HG03571 (cell line): Measurements from ENCODE around the gene PRPF8.

Experiments used
- ATAC-seq: cut with Tn5 transposase; IDR thresholded peaks from one replicate; pipeline ENCODE4 v1.9.1; 2021; ENCODE audit not compliant: unreplicated experiment

The PRPF8 gene

GRCh38 chr17:1646199-1646875 is 38.3 kb downstream of the PRPF8 start:
- ATAC-seq, result no peak

GRCh38 chr17:1645207-1646171 is 39.2 kb downstream of the PRPF8 start, which contains the start of gene SCARF1:
Gene SCARF1, minus strand, starts transcription at chr17:1645732. Its CDS starts 35 bp downstream, at chr17:1645697.
- ATAC-seq, result no peak

GRCh38 chr17:1644493-1645206 is 40.0 kb downstream of the PRPF8 start:
- ATAC-seq, result no peak

GRCh38 chr17:1643999-1644492 is 40.6 kb downstream of the PRPF8 start:
- no peak for ATAC-seq

GRCh38 chr17:1643293-1643998 is 41.2 kb downstream of the PRPF8 start:
- ATAC-seq, result no peak

- ATAC-seq, result no peak
Observed at GRCh38 chr17:1641065-1641403, 43.6 kb downstream of the PRPF8 start.

- no peak for ATAC-seq
Observed at GRCh38 chr17:1640329-1641064, 44.2 kb downstream of the PRPF8 start.

- ATAC-seq, result no peak
Observed at GRCh38 chr17:1639549-1640180, 45.0 kb downstream of the PRPF8 start.

- no peak for ATAC-seq
Observed at GRCh38 chr17:1638624-1639300, 45.9 kb downstream of the PRPF8 start.

- no peak for ATAC-seq
Observed at GRCh38 chr17:1638171-1638590, 46.5 kb downstream of the PRPF8 start.

- ATAC-seq, result no peak
Observed at GRCh38 chr17:1636732-1637285, 47.9 kb downstream of the PRPF8 start.

GRCh38 chr17:1635675-1636465 is 48.8 kb downstream of the PRPF8 start:
- no peak for ATAC-seq

GRCh38 chr17:1634841-1635650 is 49.6 kb downstream of the PRPF8 start:
- no peak for ATAC-seq

GRCh38 chr17:1630662-1631061 is 54.0 kb downstream of the PRPF8 start:
- no peak for ATAC-seq

- no peak for ATAC-seq
Observed at GRCh38 chr17:1629504-1630310, 55.0 kb downstream of the PRPF8 start.

- peak; percentile 47 for ATAC-seq
Observed at GRCh38 chr17:1628856-1629503, 55.7 kb downstream of the PRPF8 start.
